ENCODE measurements around the gene PKLR.
"Not testable (repeated sequence)": the region's sequence is repeated elsewhere in the genome, so short reads cannot be mapped to it uniquely, and the experiment has no call there.

The PKLR gene

GRCh38 chr1:155301342-155301841 lies at the start of gene PKLR:
Gene PKLR, minus strand, starts transcription at chr1:155301438. Its CDS starts 43 bp downstream, at chr1:155301395.
- no peak for DNase-seq (ENCODE audit: low read depth in 2 of 3, low spot score in 1 of 3)

- no peak for DNase-seq (ENCODE audit: low read depth in 2 of 3, low spot score in 1 of 3)
These were observed 41.6 kb upstream of the PKLR start for GRCh38 chr1:155342842-155343241.

GRCh38 chr1:155339515-155340097 lies 38.4 kb upstream of the PKLR start:
- DNase-seq (ENCODE audit: low read depth in 2 of 3, low spot score in 1 of 3), result no peak

- DNase-seq (ENCODE audit: low read depth in 2 of 3, low spot score in 1 of 3), result no peak
These were observed 33.7 kb upstream of the PKLR start for GRCh38 chr1:155334962-155335361.

- no peak for DNase-seq (ENCODE audit: low read depth in 2 of 3, low spot score in 1 of 3)
These were observed 28.9 kb upstream of the PKLR start for GRCh38 chr1:155329980-155330598.

- DNase-seq (ENCODE audit: low read depth in 2 of 3, low spot score in 1 of 3), result not testable (repeated sequence)
These were observed 27.6 kb upstream of the PKLR start for GRCh38 chr1:155328856-155329255.

GRCh38 chr1:155327981-155328380 lies 26.7 kb upstream of the PKLR start:
- no peak for DNase-seq (ENCODE audit: low read depth in 2 of 3, low spot score in 1 of 3)

- no peak for DNase-seq (ENCODE audit: low read depth in 2 of 3, low spot score in 1 of 3)
These were observed 25.4 kb upstream of the PKLR start for GRCh38 chr1:155326631-155327037.

- DNase-seq (ENCODE audit: low read depth in 2 of 3, low spot score in 1 of 3), result no peak
These were observed 24.8 kb upstream of the PKLR start for GRCh38 chr1:155326020-155326526.

- no peak for DNase-seq (ENCODE audit: low read depth in 2 of 3, low spot score in 1 of 3)
These were observed 24.3 kb upstream of the PKLR start for GRCh38 chr1:155325603-155325893.

- DNase-seq (ENCODE audit: low read depth in 2 of 3, low spot score in 1 of 3), result no peak
These were observed 23.7 kb upstream of the PKLR start for GRCh38 chr1:155324717-155325602.

GRCh38 chr1:155324037-155324716 lies 22.9 kb upstream of the PKLR start:
- peak; percentile 87 to 97 (median 89) for DNase-seq (ENCODE audit: low read depth in 2 of 3, low spot score in 1 of 3)

- DNase-seq (ENCODE audit: low read depth in 2 of 3, low spot score in 1 of 3), result peak; percentile 72 to 80 (median 75)
These were observed 22.4 kb upstream of the PKLR start for GRCh38 chr1:155323729-155324036.

- peak; percentile 67 to 87 (median 86) for DNase-seq (ENCODE audit: low read depth in 2 of 3, low spot score in 1 of 3)
These were observed 21.9 kb upstream of the PKLR start for GRCh38 chr1:155322953-155323728.

GRCh38 chr1:155322571-155322952 lies 21.3 kb upstream of the PKLR start:
- no peak for DNase-seq (ENCODE audit: low read depth in 2 of 3, low spot score in 1 of 3)

GRCh38 chr1:155321639-155322503 lies 20.6 kb upstream of the PKLR start:
- no peak for DNase-seq (ENCODE audit: low read depth in 2 of 3, low spot score in 1 of 3)

- peak; percentile 58 to 72 (median 61) for DNase-seq (ENCODE audit: low read depth in 2 of 3, low spot score in 1 of 3)
These were observed 19.7 kb upstream of the PKLR start, which contains the start of gene RUSC1 for GRCh38 chr1:155320661-155321617. Gene RUSC1, plus strand, starts transcription at chr1:155320894. Its CDS starts 880 bp downstream, at chr1:155321774.

- no peak for DNase-seq (ENCODE audit: low read depth in 2 of 3, low spot score in 1 of 3)
These were observed 19.0 kb upstream of the PKLR start for GRCh38 chr1:155320252-155320651.
